HG03575 (cell line): ENCODE results near the gene LRP6.
"Not testable (repeated sequence)": the region's sequence is repeated elsewhere in the genome, so short reads cannot be mapped to it uniquely, and the experiment has no call there.

Experiments used
- ATAC-seq: cut with Tn5 transposase; IDR thresholded peaks from one replicate; pipeline ENCODE4 v1.9.1; 2021; ENCODE audit not compliant: unreplicated experiment, insufficient number of reproducible peaks, low FRiP score; ENCODE audit errors: extremely low read depth

The LRP6 gene

GRCh38 chr12:12141000-12141399, 125.8 kb downstream of the LRP6 start:
- ATAC-seq, result no peak

DNA sequence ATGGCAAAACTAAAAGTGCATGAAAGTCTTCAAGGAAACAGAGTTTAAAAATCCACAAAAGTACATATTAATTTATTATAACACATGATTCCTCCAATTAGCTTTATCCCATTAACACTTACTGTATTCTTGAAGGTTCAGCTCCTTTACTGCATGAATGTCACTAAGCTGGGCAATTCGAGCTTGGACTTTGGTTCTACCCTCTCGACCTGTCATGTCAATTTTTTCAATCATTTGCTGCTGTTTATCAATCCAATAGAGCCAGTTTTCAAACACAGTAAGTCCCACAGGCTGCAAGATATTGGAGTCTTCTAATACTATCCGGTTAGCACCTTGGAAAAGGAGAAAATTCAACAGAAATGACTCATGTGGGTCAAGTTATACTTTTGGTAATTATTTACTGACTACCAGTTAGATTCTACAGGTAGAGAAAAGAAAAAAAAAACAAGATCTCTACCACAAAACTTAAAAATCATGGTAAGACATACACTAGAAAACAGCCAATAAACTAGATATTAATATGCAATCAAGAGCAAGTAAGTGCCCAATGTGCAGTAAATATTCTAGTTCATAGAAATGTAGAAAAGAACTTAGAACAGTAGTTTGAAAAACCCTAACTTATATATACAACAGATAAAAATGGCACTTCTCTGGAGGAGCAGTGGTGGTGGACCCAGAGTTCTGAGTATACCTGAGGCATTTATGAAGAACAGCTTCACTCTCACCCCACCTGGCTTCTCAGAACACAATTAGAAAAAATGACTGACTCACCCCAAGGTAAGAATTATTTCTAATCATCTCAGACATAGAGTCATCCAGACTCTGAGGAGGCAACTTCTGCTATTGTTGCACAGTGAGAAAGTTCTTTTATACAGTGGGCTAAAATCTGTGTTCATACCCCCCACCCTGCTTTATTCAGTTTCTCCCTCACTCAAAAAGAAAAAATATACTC, 128.4 kb downstream of the LRP6 start:
- ATAC-seq, result no peak

GRCh38 chr12:12133785-12134184, 133.1 kb downstream of the LRP6 start:
- no peak for ATAC-seq

GRCh38 chr12:12133259-12133658, 133.6 kb downstream of the LRP6 start:
- no peak for ATAC-seq

DNA sequence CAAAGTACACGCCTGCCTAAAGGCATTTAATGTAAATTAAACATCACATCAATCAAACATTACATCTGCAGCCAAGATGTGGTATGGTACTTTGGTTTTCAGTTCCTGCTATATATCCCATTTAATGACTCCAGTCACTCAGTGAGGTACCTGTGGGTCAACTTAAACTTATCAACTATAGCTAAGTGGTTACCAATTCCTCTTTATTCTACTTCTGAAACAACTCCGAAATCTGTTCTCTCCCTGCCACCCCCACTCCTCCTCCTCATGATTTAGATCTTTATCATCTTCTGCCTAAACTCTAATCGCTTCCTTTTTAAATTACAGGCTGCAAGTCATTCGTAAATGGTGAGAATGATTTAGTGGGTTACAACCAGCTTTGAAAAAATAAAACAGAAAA, 138.2 kb downstream of the LRP6 start:
- ATAC-seq, result no peak

- ATAC-seq, result no peak
Measured at GRCh38 chr12:12127304-12127703, 139.5 kb downstream of the LRP6 start.

- no peak for ATAC-seq
Measured at GRCh38 chr12:12126551-12126950, 140.3 kb downstream of the LRP6 start.

DNA sequence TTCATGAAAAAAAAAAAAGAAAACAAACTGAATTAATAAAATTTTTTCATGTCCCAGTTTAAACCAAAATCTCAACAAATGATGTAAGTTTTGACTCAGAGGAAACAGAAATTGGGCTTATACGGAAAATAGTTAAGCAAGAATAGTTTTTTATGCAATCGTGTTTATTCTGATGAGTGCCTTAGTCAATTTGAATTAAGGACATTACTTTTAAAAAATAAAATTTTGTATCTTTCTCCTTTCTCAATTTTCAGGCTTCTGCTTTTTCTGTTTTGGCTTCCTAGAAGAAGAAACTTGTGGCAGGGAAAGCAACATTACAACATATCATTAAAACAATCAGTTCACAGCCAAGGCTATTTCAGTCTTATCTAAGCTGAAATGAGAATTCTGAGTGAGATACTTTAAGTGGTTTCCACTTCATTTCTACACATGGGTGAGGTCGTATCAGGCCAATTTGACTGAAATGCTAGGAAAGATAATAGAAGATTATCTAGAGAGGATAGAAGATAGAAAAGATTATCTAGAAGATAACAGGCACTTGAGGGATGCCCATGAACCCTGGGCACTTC, 143.7 kb downstream of the LRP6 start:
- no peak for ATAC-seq

GRCh38 chr12:12121061-12121460, 145.8 kb downstream of the LRP6 start:
- no peak for ATAC-seq

DNA sequence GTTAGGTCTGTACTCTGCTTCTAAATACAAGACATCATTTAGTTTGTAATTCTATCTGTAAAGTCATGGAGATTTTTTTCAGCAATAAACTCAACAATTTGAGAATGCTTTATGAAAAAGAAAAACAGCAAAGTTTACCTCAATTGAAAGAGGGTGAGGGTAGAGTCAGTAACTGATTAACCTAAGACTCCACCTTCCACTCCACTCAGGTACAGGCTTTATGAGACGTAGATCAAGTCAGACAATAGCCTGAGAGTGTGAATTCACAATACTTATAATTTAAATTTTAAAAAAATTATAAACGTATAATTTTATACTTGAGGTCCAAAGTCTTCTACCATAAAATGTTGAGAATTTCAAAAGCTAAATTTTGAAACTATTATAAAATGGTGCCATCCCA, 150.2 kb downstream of the LRP6 start:
- ATAC-seq, result no peak

DNA sequence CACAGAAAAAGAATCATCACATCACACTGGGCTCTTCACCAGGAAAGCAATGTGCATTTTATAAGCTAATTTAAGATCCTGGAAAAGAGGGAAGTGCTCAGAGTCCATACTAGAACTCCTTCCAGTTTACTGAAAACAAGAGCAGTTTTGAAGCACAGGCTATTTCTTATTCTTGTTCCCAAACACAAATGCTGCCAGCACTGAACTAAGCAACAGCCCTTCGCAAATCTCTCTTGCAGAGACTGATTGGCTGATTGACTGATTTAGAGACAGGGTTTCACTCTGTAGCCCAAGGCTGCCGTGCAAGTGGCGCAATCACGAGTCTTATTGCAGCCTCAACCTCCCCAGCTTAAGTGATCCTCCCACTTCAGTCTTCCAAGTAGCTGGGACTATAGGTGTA, 151.3 kb downstream of the LRP6 start:
- no peak for ATAC-seq

DNA sequence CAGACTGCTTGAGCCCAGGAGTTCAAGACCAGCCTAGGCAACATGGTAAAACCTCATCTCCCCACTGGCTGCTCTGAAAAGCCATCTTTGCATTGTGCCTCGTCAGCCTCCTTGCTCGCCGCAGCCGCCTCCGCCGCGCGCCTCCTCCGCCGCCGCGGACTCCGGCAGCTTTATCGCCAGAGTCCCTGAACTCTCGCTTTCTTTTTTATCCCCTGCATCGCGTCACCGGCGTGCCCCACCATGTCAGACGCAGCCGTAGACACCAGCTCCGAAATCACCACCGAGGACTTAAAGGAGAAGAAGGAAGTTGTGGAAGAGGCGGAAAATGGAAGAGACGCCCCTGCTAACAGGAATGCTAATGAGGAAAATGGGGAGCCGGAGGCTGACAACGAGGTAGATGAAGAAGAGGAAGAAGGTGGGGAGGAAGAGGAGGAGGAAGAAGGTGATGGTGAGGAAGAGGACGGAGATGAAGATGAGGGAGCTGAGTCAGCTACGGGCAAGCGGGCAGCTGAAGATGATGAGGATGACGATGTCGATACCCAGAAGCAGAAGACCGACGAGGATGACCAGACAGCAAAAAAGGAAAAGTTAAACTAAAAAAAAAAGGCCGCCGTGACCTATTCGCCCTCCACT, 155.8 kb downstream of the LRP6 start:
- not testable (repeated sequence) for ATAC-seq

- no peak for ATAC-seq
Measured at GRCh38 chr12:12108441-12109058, 158.3 kb downstream of the LRP6 start.

- no peak for ATAC-seq
Measured at GRCh38 chr12:12107678-12108077, 159.2 kb downstream of the LRP6 start.

- no peak for ATAC-seq
Measured at GRCh38 chr12:12099102-12099501, 167.7 kb downstream of the LRP6 start.

GRCh38 chr12:12098691-12099015, 168.2 kb downstream of the LRP6 start:
- ATAC-seq, result no peak

DNA sequence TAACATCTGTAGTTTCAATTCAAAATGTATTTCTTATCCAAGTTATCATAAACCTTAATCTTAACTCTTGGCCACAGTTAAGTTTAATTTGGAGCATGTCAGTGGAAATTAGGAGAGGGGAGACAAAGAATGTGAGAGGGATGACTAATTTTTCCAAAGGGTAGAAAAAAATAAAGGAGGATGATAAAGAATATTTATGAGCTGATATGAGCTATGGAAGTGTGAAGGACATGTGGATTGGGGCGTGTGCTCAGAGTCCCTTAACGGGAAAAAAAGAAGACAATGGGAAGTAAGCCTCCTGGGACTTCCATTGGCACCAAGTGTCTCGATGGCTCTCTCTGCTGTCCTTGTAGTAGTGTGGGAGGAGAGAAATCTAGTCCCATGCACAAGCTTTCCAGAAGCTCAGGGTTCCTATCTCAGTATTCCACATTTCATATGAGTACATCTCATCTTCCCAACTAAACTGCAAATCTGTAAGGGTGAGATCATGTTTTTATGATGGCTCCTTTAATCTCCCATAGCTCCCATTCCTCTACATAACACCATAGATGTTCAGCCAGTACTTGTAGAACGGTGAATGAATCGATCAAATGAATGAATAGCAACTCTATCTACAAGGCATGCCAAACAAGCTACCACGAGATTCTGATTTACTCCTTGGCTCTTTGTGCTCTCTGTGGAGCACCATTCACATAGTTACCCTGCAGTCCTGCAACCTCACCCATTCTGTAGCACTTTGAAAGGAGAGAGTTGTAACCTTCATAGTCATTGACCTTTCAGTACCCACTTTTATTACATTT, 168.8 kb downstream of the LRP6 start:
- no peak for ATAC-seq

DNA sequence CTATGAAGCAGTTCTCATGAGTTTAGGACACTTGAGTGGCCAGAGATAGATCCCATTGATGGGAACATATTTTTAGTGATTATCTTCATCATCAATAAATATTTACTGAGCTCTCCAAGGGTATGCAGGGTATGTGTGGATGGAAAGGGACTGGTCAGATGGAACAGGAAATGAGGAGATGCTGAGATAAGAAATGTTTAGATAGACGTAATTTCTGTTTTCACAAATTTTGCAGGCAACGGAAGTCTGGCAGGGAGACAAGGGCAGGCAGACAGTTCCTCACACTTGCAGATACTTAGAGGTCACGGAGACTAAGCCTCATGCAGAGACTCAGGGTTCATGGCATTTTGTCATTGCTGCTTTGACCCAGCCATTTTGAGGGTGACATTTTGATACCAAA, 171.8 kb downstream of the LRP6 start:
- no peak for ATAC-seq

GRCh38 chr12:12094481-12094880, 172.4 kb downstream of the LRP6 start:
- no peak for ATAC-seq
